Activated T-cell treated with anti-CD3 and anti-CD28 coated beads, Interleukin-2, amount 50 U/mL, for 1 hour (primary cell): ENCODE measurements around the gene RPTOR.

Source experiments
- DNase-seq: peaks from one replicate; pipeline ENCODE4 v3.0.0-alpha.2; 2020

RPTOR gene

DNA sequence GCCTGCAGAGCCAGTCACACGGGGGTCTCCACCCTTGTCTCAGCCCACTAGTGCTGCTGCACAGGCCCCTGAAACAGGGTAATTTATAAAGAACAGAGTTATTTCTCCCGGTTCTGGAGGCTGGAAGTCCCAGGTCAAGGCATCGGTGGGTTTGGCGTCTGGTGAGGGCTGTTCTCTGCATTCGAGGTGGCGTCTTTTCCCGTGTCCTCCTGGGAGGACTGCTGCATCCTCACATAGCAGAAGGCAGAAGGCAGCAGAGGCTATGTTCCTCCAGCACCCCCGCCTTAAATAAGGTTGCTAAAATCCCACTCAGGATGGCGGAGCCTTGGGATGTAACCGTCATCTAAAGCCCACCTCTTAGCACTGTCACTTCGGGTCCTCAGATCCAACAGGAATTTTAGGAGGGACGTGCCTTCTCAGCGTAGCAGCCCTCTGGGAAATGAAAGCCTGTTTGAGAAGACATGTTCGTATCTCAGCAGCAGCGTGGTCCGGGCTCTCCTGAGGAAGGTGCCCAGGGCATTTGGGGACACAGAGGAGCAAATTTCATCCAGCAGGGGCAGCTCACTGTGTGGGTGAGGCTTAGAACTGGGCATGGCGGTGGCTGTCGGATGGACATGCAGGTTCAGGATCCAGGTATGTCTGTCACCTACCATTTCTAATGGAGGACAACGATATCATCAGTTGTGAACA is 225.4 kb downstream of the RPTOR start:
- DNase-seq, result no peak

DNA sequence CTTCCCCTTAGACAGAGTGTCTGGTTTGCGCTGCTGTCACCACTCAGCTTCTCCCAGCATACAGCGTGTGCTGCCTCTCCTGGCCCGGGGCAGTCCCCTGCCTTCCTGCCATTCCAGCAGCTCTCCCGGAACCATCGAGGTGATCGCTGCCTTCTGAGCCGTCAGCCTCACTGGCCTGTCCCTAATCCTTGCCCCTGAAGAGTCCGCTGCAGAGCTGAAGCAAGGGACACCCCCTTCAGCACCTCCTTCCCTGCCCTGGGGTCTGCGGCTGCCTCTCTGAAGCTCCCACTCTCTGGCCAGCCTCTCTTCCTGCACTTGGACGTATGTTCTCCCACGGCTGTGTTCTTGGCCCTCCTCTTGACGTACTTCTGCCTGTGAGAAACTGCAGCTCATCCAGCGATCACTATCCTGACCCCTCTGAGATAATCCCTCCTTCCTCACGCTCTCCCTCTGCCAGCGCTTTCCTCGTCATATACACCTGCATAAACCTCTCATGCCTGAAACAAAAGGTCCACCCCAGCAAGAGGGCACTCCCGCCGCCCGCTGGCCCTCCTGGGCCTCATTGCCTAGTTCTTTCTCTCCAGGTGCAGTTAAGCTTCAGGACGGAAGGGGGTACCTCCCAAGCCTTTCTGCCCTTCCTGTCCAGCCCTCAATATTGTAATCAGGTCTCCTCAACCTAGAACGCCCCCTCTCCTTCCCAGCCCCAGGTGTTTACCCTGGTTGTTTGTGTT is 226.4 kb downstream of the RPTOR start:
- DNase-seq, result no peak

DNA sequence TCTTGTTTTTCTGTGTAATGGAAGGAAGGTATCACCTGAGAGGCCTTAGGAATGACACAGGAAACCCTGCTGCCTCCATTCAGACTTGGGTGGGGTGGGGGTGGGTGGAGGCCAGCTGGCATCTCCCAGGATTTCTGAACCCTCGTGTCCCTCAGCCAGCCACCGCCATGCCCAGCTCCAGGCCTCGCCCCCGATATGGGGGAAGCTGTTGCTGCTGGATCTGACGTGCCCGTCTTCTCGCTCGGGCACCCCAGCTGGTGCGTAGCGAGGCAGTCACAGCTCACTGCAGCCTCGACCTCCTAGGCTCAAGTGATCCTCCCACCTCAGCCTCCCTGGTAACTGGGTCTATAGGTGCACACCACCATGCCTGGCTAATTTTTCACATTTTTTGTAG is 227.0 kb downstream of the RPTOR start:
- no peak for DNase-seq

DNA sequence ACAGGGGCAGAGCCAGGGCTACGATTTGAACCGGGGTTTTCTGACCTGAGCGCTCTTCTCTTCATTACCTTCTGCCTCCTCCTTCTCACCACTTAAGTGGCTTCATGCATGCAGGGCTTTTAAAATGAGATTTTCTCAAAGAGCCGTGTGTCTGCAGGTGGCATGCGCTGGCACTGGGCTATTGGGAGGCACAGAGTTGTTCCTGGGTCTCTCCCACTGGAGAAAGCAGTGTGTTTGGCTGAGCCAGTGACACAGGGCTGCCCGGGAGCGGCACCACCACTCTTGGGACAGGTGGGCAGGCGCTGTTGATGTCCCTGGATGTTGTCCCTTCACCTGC is 228.2 kb downstream of the RPTOR start:
- no peak for DNase-seq

DNA sequence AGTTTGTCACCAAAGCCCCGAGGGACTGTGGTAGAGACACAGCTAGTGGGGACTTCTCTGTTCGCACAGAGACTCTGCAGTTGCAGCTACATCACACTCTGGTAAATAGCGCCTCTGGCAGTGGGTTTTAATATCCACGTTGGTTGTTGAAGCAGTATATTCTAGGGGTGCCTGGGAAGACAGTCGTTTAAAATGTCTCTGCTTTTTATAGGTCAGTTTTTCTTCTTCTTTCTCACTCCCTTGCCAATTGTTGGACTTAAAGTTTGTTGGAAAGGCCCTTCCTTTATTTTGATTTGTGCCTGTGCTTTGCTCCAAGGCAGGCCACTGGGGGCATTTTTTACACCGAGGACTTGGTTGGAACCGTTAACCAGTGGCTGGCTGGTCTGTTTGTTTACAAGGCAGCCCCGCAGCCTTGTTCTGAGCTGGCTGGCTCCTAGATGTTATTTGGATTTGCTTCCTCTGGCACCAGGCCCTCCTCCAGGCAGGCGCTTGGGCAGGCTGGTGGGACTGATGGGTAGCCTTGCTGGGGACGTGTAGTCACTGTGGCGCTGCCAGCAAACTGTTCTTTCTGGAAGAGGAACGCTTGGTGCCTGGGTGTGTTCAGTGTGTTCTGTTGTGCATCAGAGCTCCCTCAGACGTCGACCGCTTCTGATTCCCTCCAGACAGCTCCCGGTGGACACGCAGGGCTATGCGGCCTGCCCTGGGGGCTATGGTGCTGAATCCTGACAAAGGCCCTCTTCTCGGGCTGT is 228.8 kb downstream of the RPTOR start:
- no peak for DNase-seq

DNA sequence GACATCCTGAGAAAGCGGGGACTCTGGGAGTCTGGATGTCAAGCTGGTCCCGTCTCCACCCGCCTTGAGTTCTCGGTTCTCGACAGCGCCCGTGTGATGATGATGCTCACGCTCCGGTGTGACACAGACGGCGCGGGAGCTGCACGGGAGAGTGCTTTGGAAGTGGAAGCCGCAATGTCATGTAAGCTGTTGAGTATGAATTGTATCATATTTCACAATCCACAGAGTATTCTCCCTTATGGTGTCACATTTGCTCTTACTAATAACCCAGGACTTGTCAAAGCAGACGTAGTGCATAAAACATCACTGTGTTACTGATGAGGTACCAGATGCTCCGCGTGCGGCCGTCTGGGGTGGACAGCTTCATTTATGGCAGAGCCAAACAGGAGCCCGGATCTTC is 229.5 kb downstream of the RPTOR start:
- DNase-seq, result no peak

DNA sequence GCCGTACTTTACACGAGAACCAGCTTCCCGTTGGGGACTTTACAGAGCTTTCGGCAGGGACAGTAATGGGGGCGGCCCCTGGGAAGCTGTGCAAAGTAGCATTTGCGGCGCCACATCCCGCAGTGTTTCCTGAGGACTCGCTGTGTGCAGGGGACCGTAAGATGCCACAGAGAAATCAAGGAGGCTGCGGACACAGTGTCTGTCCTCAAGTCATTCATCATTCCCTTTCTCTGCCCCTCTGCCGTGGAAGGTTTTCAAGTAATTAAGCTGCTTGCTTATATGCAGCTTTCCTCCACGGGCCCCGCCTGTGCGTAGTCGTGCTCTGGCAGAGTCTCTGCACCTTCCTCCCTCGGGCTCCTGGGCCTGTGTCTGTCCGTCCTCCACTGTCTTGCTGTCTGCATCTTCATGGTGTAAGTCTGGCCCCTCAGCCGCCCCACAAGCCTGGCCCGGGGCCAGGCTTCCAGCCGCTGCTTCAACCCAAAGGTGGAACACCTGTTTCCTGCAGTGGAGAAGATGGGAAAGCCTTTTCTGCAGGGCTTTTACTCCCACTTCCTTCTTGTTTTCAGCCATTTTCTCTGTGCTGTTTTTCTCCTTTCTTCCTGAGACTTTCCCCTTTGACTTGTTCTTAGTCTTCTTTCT is 230.1 kb downstream of the RPTOR start:
- DNase-seq, result no peak

DNA sequence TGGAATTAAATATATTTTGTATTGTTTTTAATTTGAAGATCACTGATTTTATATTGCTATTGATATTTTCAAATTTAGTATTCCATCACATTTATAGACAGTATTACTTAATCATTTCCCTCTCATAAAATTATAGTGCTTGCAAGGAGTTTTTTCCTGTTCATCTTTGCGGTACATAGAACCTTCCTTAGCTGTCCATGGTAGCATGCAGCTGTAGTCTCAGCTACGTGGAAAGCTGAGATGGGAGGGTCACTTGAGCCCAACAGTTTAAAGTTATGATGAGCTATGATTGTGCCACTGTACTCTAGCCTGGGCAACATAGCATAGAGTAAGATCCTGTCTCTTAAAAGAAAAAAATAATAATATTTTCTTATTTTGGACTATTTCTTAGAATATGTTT is 231.2 kb downstream of the RPTOR start:
- DNase-seq, result no peak

DNA sequence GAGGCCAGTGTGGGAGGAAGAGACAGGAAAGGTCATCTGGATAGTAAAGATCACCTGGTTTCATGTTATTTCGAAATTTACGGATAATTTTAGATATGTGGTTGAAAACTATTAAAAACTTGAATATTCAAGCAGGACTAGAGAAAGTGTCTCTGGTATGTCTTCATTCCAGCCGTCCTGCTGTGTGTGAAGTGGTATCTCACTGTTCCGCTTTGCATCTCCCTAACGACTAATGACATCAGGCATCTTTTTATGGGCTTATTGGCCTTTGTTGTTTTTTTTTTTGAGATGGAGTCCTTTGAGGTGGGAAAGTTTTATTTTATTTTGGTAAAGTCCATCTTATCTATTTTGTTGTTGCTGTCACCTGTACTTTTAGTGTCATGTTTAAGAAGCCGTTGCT is 232.6 kb downstream of the RPTOR start:
- no peak for DNase-seq

DNA sequence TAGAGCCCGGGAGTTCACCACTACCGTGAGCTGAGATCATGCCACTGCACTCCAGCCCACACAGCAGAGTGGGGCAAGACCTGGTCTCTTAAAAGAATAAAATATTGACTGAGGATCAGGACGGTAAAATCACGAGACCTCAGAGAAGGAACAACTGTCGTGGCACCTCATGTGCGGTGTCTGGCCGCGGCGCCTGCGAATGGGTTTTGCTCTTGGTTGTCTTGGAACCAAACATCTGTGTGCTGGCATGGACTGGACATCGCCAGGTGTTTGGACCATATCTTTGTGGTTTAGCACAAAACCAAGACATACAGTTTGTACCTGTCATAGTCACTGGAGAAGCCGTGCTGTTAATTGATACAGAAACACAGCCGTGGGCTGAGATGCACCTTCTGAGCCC is 234.1 kb downstream of the RPTOR start:
- DNase-seq, result no peak

DNA sequence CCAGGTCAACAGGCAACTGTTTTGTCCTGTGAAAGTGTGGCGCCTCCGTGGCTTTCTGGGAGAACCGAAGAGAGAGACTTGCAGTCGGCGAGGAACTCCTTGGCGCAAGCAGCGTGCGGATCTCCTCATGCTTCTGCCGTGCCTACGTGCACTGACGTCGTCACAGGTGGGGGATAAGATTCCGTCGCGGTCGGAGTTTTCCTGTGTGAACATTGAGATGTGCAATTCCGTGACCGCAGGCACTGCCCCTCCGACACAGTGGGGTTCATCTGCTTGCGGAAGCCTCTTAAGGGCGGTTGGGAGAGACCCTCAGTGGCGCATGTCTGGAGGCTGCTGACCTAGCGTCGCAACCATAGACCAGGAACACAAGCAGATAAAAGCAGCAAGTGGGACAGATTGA is 234.7 kb downstream of the RPTOR start:
- no peak for DNase-seq

DNA sequence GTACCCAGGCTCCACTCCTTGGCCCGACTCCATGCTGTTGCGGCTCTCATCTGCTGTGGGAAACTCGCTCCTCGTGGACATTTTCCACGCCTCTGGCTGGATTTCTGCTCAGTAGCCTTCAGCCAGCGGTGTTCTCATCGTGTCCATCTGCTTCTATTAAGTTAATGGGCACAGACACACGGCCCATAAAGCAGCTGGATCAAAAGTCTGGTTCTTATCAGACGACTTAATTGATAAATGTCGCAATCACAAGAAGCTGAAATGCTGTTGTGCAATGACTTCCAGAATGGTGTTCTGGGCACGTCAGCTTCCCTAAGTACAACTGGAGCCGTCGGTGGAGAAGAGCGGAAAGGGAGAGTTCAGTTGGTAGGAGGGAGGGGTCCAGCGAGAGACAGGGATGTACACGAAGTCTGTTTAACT is 235.3 kb downstream of the RPTOR start:
- DNase-seq, result no peak

DNA sequence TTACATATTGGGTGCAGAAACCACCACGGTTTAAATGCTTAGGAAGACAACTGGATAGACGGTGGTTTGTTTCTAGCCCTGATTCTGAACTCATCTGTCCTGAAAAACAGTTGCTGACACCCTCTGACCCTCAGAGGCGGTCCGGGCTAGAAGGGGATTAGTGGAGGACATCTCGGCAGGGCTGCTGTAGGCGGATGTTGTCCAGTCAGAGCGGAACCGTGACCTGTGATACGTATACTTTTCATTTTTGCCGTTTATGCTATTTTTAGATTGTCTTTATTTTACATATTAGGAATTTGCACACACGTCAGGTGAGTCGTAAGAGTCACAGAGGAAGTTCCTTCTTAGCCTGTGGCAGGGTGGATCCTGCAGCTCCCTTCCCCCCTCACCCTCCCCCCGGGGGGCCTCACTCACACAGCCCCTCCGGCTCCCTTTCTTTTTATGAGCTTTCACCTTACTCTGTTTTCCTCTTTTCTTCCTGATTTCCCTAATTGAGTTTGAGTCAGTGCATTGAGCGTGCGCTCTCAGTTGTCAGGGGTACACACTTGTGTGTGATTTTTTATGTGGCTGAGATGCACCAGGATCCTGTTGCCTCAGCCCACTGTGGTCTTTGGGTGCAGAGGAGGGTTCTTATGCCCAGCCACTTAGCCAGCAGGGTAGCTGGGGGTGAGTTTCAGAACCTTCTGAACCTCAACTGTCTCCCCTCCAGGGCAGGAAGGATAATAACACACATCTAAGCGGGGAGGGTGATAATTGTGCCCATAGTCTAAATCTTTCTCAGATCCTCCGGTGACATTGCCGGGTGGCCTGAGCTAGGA is 236.0 kb downstream of the RPTOR start:
- peak; percentile 53 for DNase-seq

DNA sequence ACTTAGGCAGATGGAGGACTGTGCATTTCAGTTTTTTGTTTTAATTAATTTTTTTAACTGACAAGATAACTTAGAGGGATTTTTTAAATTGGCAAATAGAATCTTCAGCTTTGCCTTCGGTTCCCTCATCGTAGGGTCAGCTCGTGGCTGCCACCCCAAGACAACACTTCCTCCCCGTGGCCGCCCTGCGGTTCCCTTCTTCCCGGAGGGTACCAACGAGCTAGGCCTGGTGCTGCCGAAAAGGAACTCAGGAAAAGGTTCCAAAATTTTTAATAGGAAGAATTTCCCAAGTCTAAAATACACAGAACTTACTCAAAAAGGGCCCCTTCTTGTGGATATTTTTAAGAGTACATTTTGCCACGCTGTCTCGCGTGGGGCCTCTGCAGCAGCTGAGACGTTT is 236.6 kb downstream of the RPTOR start:
- DNase-seq, result peak; percentile 47

DNA sequence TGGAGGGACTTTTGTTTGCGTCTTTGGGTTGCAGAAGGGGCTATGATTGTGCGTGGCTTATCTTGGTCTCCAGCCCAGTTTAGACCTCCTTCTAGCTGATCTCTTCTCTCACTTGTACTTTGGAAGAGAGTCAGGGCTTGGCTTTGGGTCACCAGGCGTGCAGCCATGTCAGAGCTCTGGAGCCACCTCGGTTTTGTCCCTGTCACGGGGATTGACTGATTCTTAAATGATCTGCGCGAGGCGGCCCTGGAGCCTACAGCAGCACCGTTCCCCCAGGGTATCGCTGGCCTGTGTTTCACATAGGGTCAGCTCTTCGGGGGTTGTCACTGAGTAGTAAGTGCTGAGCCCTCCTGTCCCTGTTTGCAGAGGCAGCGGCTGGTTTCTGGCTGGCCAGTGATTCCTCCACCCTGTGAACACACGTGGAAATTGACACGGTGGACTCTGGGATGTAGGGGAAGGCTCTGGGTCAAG is 237.2 kb downstream of the RPTOR start:
- DNase-seq, result no peak

DNA sequence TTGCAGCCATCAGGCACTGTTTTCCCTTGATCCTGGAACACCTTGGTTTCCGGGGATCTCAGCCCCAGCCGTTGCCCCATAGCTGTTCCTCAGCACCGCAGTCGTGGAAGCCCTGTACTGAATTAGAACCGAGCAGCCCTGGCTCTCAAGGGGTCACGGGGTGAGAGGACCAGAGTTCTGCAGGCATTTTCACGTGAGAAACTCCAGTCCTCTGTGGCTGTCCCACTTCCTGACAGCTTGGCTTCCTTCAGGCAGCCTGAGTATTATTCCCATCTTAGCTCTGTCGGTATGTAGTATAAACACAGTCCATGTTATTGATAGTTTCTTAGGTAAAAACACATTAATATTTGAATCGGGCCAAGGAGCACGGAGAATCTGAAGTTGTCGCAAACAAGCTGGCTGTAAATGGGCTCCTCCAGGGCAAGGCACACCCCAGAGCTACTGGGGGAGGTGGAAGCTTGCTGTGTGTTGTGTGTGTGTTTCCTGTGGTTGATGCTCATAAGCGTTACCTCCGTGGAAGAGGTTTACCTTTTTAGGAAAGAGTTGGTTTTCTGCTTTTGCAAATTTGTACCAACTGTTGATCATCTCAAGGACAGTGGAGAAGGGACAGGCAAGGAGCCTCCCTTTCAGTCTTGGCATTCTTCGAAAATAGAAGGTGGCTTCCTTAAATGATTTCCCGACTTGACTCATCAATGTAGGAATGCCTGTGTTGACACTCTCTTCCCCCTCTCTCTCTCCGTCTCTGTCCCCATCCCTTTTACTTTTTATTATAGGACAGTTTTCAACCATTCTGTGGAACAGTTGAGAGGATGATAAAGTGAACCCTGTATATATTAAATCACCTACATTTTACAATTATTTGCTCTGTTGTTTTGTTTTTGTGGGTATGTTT is 238.1 kb downstream of the RPTOR start:
- peak; percentile 53 for DNase-seq

DNA sequence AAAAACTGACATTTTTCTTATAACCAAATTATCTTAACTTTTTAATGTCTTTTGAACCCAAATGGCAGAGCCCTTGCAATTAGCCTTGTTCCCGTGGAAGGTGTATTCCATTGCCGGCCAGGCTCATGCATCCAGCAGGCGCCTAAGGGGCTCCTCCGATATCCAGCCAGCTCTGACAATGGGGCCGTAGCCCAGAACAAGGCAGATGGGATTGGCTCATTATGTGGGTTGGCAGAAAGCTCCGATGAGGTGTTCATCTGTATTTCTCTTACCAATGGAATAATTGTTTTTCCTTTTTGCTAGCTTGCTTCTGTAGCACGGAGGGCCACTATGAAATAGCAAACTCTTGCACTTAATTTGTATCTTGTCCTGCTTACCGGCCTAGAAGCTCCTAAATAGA is 238.8 kb downstream of the RPTOR start:
- DNase-seq, result no peak

DNA sequence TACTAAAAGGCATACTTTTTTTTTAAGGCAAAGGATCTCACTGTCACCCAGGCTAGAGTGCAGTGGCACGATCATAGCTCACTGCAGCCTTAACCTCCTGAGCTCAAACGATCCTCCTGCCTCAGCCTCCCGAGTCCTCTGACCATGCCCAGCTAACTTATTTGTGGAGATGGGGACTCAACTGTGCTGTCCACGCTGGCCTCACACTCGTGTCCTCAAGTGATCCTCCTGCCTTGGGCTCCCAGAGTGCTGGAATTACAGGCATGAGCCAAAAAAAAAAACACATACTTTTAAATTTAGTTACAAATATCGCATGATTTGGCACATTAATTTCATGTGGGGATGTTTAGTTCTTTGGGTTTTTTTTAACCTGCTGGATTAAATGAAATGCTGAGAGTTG is 239.3 kb downstream of the RPTOR start:
- DNase-seq, result no peak

DNA sequence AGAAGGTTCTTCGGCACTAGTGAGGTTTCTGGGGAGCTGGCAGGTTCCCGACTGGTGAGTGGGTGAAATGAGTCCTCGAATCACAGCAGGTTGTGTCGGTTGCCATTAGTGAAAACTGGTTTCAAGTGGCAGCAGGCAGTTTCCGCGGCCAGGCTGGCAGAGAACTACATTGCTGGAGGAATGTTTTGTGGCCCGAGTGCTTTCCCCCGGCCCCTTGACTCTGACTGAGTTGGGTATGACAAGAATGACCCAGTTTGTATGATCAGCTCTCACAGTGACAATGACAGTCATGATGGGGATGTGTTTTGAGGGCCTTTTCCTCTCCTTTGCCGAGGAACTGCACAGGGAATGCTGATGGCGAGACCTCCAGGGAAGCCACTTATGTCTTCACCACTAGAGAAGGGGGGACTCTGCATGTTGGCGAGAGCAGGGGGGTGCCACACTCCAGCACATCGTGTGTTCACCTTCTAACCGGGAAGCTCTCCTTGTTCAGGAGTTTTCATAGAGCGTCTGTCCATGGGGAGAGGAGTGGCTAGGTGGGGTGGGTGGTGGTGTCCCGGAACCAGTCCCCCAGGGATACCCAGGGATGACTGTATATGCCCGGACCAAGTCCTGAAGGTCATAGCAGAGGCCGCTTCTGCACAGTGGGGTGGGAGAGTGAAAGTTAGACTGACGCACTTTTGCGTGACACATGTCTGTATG is 241.0 kb downstream of the RPTOR start:
- no peak for DNase-seq

DNA sequence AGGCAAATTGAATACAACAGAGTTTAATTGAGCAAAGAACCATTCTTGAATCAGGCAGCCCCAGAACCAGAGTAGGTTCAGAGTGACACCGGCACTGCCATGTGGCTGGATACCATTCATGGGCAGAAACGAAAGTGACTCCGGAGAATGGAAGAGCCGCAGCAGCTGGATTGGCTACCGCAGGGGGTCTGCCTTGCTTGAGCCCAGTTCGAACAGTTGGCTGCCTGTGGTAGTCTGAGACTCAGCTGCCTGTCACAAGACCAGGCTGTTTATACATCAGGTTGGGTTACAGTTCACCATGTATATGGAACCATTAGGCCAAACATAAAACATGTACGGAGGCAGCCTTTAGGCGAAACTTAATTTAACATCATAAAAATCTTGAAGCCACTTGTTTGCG is 241.8 kb downstream of the RPTOR start:
- DNase-seq, result no peak

DNA sequence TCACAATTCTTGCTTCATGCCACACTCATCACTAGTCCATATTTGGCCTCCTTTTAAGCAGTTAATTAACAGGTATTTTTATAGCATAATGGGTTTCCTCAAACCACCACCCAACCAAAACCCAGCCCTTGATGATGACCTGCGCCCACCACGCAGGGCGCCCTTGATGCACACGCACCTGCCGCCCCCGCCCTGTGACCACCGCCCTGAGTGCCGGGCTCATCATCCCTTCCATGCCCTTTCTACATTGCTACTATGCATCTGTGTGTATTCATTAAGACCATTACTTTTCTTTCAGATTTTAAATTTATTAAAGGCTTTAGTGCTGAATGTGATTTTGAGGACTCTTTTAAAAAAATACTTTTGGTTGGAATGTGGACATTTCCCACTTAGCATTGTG is 242.2 kb downstream of the RPTOR start:
- no peak for DNase-seq
